ENCODE measurements around the gene APBA2.

- TF ChIP-seq MYC (IDR thresholded peaks at IDR 0.05; ENCODE audit: low read depth, low read length) = no peak
- no peak for TF ChIP-seq CTCF (IDR thresholded peaks at IDR 0.05; ENCODE audit: low read depth, low read length)
- no peak for TF ChIP-seq POLR2A (IDR thresholded peaks at IDR 0.05; ENCODE audit: extremely low read depth, insufficient read length)
- TF ChIP-seq MAX (IDR thresholded peaks at IDR 0.05; ENCODE audit: low read depth, low read length) = no peak
Measured at GRCh38 chr15:28981351-28981720, 95.6 kb downstream of the APBA2 start.

Measured in NB4 (cell line).